Measurements from ENCODE around the gene MLLT6. TPM values are rescaled to one million over a fixed set of nuclear protein-coding genes. Genes with fewer than 3 reads are reported as not detected.
"Not testable (repeated sequence)": the region's sequence is repeated elsewhere in the genome, so short reads cannot be mapped to it uniquely, and the experiment has no call there.

The MLLT6 gene
- total RNA-seq, 1 donor from 2014 or later = 17.3 TPM

DNA sequence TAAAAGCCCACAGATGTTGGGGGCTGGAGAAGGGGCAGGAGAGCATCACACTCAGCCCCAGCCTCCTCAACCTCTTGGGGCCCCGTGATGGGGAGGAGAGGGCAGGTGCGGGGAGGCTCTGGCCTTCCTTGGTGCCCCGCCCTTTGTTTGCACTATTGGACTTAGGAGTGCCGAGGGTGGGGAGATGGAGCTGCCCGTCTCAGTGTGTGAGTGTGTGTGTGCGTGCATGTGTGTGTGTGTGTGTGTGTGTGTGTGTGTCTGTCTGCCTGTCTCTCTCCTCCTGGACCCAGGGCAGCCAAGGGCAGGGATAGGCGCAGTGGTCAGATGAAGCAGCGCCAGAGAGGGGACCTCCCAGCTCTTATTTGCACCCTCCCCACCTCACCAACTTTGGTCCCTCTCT, 21.1 kb downstream of the MLLT6 start:
- not testable (repeated sequence) for DNase-seq (ENCODE audit: low read depth in 2 of 2)

DNA sequence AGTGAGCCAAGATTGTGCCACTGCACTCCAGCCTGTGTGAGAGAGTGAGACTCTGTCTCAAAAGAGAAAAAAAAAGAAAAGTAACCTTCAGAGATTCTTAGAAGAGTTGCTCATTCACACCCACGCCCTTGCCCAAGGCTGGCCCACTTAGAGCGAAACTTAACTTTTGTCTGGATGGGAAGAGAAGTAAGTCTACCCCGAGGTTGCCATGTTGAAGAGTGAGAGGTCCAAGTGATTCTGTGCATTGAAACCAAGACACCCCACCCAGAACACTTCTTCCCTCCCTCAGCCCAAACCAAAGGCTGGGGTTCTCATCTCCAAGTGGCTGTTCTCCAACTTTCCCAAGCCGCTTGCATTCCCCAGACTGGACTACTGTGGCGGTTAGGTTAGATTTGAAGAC, 22.7 kb downstream of the MLLT6 start:
- DNase-seq (ENCODE audit: low read depth in 2 of 2) = no peak

DNA sequence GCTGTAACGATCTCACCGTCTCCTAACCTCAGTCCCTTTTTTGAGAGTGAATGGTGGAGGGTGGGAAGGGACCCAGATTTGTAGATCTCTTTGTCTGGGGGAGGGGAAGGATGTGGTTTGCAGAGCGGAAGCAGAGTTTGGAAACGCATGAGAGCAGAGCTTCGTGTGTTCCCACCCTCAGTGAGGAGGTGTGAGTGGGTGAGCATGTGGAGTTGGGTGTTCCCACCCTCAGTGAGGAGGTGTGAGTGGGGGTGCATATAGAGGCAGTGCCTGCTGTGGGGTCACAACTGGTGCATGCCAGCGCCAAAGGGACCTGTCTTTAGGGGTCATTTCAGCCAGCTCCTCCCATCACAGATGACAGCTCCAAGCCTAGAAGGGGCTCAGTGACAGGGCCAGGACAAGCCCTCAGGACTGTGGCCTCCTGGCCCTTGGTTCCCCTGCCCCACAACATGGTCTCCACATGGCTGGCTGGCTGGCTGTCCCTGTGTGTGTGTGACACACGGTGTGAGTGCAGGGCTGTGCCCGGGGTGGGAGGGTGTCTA, 23.3 kb downstream of the MLLT6 start:
- no peak for DNase-seq (ENCODE audit: low read depth in 2 of 2)

DNA sequence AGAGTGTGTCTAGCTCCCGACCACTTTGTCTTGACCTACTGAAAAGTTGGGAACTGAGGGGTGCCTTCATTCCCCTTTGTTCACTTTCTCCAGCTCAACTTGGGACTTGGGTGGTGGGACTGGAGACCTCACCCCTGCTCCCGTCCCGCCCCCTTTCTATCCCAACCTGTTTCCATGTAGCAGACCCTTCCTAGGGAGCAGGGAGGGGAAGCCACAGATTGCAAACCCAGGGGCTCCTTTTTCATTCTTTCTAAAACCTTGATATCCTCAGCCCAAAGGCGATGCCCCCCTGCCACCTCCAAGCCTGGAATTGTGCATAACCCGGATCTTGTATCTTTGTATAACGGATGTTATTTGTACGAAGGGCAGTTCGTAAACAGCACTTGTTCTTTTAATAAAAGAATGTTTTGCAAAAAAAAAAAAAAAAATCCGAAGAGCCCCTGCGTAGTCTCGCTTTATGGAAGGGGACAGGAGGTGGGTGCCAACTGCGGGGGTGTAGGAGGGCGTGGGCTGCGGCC, 24.4 kb downstream of the MLLT6 start:
- DNase-seq (ENCODE audit: low read depth in 2 of 2) = no peak

DNA sequence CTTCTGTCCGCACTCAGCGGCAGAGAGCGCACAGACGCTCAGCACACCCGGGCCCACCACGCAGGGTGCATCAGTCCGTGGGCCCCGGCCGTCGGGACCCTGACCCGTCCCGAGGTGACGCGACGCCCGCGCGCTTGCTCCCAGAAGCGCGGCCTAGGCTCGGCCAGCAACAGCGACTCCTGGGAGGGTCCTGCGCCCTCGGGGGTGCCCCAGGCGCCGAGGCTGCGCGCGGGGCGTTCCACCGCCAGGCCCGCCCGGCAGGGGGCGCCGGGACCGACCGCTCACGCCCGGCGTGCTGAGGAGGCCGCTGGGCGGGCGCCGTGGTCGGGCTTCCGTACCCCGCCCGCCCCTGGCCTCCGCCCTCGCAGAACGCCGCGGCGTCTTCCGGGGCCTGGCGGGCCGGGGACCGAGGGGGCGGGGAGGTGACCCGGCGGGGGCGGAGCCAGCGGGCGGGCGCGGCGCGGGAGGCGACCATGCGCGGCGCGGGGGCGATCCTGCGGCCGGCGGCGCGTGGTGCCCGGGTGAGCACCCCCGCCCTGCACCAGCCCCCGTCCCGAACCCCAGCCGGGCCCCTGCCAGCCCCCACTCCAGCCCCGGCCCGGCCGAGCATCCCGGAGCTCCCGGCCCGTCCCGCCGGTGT, 24.9 kb downstream of the MLLT6 start, which contains the start of gene CISD3:
TSS of gene CISD3 (plus strand) at position 456 of the 640 bp plus-strand sequence. CDS start at position 474, 18 bp downstream.
- peak; percentile 72 to 77 for DNase-seq (ENCODE audit: low read depth in 2 of 2)

DNA sequence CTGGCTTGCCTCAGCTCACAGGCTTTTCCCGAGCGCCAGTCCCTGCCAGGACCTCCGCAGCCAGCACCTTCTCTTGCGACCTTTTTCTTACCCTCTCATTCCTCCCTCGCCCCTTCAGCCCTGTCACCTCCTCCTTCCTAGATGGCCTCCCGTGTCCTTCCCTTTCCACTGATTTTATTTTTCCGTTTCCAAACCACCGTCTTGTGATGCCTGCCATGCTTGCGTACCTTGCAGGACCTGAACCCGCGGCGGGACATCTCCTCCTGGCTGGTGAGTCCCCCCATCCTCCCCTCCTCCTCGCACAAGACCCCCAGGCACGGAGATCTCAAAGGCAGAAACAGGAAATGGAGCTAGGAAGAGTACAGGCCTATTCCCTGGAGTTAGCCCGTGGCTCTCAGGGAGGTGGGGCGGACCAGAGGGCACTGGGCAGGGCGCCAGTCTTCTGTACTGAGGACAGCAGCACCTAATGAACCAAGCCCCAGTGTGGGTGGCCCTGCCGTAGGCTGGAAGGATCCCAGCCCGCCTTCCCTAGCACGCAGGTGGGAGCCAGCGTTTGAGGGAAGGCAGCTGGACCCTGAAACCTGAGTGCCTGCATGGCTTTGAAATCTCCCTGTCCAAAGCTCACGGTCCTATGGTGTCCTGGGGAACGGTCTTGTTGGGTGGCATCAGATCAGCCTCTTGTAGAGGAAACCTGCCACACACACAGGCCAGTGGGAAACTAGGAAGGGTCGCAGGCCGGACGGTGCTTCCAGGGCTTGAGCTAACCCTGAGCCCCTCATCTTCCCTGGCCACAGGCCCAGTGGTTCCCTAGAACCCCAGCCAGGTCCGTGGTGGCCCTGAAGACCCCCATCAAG, 25.7 kb downstream of the MLLT6 start:
- DNase-seq (ENCODE audit: low read depth in 2 of 2) = peak; percentile 40 to 44

DNA sequence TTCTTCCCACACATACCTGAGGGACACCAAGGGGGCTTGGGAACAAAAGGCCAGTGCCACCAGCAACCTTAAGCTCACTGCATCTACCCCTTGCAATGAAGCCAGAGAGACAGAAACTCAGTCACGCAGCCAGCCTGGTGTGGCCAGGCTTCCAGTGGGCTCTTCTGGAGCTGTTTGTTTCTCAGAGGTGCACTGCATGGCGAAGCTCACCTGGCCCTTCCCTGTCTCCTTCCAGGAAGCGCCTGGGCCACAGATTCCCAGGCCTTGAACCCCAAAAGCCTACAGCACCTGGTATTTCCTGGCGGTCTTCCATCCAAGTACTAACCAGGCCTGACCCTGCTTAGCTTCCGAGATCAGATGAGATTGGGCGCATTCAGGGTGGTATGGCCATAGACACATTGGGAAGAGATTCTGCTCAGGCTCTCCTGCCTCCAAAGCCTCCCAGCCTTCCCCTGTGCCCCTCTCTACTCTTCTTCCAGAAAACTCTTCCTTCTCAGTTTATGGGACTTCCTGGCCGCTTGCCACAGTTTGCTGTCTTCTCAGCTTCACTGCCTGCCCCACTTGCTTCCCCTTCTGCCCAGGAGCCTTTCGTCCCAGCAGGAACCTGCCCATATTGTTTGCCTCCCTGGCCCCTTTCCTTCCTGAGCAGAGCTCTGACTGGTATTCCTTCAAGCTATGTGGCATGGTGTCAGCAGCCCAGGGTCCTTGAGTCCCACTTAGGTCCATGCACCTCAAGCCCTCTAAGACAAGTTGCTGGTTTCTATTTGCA, 26.6 kb downstream of the MLLT6 start:
- no peak for DNase-seq (ENCODE audit: low read depth in 2 of 2)

DNA sequence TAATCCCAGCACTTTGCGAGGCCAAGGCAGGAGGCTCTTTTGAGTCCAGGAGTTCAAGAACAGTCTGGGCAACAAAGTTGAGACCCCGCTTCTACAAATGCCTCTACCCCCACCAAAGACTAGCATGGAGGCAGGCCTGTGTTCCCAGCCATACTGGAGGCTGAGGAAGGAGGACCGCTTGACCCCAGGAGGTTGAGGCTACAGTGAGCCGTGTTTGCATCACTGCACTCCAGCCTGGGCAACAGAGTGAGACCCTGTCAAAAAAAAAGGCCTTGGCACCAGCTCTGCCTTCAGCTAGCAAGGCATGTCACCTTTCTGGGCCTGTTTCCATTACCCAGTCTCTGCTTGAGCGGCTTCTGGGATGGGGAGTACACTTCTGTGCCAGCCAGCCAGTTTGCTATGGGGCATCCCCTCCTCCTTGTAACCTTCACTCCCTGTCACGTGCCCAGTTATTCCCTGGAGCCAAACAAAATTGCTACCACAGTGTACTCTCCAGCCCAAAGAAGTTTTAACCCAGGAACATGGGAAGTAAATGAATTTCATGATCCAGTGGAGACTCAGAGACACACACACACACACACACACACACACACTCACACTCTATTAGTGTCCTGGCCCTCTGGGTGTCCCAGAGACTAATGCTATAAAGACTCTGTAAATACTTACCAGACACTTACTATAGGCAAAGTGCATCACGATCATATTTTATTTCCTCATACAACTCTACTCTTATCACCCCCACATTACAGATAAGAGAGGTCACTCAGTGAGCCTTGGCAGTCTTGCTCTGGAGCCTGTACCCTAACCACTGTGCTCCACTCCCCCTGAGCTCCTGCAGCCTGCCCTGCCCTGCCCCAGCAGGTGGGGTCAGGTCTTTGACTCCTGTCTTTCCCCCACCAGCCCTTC, 27.6 kb downstream of the MLLT6 start:
- no peak for DNase-seq (ENCODE audit: low read depth in 2 of 2)

DNA sequence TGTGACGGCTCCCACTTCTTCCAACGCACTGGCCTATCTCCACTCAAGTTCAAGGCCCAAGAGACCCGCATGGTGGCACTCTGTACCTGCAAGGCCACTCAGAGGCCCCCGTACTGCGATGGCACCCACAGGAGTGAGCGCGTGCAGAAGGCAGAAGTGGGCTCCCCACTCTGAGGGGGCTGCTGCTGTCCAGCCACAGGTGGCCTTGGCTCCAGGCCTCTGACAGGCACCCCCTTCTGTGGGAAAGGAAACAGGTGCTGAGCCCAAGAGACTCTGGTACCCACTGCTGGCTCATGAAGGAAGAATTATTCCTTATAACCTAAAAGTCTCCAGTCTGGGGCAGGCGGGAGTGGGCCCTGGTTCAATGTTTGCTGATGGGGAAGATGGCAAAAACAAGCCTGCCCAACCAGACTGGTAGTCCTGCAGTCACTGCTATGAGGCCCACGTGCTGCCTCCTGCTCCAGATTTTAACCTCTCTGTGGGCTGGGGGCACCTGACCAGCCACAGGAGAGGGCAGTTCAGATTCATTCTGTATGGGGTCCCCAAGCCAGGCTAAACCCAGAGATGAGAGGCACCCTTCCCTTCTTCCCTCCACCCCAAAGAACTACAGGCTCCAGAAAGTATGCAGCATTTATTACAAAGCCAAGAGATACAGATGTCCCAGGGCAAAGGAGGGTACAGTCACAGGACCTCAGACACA, 28.4 kb downstream of the MLLT6 start:
- DNase-seq (ENCODE audit: low read depth in 2 of 2) = no peak

DNA sequence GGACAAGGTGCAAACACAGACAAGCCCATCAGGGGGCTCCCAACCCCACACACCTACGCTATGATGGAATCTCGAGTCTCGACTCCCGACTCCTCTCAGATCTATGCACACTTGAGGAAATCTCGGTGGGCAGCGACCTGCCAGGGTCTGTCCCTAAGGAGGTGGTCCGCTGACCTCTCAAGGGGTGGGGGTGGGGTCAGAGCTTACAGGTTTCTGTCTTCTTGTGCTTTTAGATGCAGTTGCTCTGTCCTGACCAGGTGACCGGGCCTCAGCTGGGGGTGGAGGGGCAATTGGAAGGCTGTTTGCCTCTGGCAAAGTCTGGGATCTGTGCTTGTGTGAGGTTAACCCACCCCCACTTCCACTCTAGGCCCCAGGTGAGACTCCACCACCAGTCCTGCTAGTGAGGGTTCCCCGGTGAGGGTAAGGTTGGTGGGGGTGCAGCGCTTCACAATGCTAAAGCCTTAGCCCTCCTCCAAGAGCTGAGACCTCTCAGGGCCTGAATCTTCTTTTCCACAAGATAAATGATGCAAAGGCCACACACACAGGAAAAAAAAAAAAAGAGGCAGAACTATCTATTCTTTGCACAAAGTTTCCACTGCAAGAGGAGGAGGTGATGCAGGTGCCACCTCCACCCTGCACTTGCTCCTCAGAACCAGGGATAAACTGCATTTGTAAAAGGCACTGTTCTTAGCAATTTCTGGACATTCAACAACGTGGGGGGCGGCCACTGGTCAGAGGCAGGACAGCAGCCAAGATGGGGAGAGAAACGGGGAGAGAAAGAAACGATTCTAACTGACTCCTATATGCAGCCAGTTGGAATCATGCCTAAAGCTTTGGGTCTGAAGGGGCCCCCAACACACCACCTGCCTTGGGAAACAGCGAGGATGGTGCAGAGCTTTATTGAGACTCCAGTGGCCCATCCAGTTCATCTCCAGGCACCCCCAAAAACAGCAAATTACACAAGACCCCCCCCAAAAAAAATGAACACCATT, 29.2 kb downstream of the MLLT6 start:
- peak in 1 of 2 donors; percentile 47 for DNase-seq (ENCODE audit: low read depth in 2 of 2)

DNA sequence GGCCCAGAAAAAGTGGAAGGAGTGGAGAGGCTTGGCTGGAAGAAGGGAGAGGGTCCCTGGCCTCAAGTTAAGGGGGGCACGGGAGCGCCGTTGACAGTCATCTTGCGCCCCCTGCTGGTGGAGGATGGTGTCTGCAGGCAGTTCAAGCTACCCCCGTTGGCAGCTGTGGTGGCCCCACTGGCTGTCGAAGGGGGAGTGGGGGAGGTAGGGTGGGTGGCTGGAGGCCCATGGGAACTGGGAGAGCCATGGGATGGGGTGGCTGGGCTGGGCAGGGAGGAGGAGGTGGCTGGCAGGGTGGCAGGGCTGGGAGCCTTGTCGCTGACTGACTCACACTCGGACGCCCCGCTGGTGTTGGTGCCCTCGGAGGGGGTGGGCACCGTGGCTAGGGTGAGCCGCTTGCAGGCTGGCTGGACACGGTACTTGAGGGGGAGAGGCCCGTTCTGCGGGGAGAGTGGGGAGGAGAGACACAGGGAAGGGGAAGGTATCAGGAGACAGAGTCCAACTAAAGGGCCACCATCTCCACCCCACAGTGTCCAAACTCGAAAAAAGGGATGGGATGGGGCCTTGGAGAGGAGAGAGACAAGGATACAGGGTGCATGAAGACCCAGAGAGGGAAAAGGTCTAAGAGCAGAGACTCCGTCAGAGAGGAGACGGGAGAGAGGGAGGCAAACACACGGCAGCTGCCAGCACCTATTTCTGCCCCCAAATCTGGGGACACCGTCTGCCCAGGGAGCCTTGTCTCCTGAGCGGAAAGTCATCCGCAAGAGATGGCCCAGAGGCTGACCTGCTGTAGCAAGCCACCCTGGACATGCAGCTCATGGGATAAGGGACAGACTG, 30.3 kb downstream of the MLLT6 start:
- DNase-seq (ENCODE audit: low read depth in 2 of 2) = peak; percentile 28 to 57

DNA sequence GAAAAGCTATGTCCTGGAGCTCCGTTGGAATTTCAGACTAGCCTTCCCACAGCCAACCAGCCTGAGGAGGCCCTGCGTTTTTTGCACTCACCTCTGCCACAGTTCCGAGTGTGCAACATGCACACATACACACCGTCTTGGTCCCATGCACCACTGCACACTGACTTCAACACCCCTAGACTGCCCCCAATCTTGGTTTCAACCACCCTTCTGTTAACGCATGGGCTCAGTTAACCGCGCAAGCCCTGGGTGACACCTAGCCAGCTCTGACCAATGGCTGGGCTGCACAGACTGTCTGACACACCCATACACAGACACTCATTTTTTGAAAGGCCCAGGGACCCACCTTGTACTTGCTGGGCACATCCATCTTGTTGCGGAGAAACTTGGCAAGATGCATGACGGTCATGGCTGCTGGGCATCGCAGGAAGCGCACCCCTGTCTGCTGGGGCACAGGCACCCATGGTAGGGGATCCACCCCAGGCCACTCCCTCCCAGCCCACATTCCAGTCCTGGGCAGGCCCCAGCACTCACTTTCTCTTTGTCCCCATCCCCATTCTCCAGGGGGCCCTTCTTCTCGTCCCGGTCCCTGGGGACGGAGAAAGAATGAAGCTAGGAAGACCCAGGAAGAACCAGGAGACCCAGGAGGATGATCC, 33.1 kb downstream of the MLLT6 start:
- no peak for DNase-seq (ENCODE audit: low read depth in 2 of 2)

DNA sequence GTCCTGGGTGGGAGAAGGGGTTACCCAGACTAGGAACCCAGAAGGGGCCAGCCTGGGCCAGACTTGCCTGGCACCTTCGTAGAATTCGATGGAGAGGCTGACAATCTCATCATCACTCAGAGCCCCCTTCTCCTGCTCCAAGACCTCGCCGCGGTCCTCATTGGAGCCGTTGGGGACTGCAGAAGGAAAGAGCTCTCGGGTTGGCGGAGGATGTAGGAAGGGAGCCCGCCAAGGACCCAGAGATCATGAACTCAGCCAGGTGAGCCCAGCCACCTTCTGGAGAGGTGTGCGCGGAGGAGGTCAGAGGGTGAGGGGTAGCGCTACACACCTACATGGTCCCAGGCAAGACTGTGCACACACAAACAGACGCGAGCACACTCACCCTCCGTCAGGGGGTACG, 33.6 kb downstream of the MLLT6 start:
- DNase-seq (ENCODE audit: low read depth in 2 of 2) = no peak

DNA sequence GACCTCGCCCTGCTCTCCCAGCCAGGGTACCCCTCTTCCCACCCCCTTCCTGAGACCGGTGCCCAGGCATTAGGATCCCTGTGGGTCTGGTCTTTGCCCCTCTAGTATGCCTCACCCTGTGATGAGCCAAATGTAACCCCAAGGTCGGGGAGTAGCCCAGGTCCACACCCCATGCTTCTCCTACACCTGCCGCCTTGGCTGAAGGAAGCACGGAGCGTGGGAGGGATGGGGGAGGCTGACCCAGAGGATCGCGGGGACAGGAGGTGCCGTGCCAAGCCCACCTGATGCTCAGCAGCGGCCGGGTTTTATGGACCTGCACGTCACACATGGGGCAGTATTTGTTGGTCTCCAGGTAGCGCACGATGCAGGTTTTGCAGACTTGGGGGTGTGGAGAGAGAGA, 34.2 kb downstream of the MLLT6 start:
- no peak for DNase-seq (ENCODE audit: low read depth in 2 of 2)

DNA sequence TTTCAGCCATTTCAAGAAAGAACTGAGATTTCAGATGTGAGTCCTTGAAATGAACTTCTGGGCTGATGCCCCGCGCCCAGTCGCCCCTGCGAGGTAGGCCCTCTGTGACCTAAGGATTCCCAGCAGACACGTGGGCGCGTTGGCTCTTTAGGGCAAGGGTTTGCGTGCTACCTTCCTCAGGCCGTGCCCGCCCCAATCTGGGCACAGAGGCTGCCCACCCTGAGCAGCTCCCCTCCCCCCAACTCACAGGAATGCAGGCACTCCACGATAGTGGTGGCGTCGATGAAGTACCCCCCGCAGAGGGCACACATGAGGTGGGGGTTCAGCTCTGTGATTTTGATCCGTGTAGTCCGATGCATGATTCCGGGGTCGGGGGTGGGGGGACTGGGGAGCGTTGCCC, 35.0 kb downstream of the MLLT6 start:
- no peak for DNase-seq (ENCODE audit: low read depth in 2 of 2)

DNA sequence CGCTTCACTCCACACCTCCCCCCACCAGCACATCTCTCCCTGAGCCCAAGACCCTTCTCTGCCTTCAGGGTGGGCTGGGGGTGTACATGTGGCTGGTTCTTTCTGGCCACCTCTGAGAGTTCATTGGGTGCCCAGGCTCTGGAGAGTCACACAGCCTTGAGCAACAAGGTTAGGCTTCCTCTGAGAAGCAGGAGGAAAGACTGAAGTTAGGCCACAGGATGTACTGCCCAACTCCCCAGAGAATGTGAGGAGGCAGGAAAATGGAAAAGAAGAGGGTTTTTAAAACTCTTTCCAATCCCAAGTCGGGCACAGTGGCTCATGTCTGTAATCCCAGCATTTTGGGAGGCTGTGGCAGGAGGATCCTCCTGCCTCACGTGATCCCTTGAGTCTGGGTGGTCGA, 35.7 kb downstream of the MLLT6 start:
- no peak for DNase-seq (ENCODE audit: low read depth in 2 of 2)

DNA sequence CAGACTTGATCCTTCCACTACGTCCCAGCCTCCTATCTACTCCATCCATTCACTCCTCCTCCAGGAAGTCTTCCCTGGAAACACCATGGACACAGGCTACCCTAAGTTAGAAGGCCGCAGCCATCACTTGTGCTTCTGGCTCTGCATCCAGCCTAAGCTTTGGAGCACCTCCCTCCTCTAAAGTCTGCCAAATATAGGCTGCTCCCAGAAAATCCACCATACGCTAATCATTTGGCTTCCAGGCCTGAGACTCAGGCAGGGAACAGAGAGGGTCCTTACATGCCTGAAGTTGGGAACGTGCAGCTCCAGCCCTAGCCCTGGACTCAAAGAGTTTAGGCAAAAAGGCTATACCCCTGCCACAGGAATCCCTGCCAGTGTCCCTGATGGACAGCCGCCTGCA, 36.4 kb downstream of the MLLT6 start:
- no peak for DNase-seq (ENCODE audit: low read depth in 2 of 2)

All from lung microvascular endothelial cell (primary cell).